Right ventricle myocardium superior (tissue), 1 donor: ENCODE results near the gene RAB4B. TPM values are rescaled to one million over a fixed set of nuclear protein-coding genes. Genes with fewer than 3 reads are reported as not detected.
"Not testable (repeated sequence)": the region's sequence is repeated elsewhere in the genome, so short reads cannot be mapped to it uniquely, and the experiment has no call there.

Experiments used
- ATAC-seq: fragments of 200-7000 bp; cut with Tn5 transposase; one replicate; pipeline ENCODE4 v1.9.1; 2020; ENCODE audit warnings: mild to moderate bottlenecking; ENCODE audit not compliant: poor library complexity
- DNase-seq: peaks from one replicate; pipeline ENCODE4 v3.0.0-alpha.2; 2020
- intact Hi-C: fragments of 100-400 bp; cut with DNase I; formaldehyde crosslinking; loops from one replicate; pipeline ENCODE4 v1.11.2; 2022
- long read RNA-seq: library from polyadenylated mRNA; unstranded; transcript quantifications from one replicate; pipeline ENCODE4 v2.0.0, GENCODE V29; 2021
- total RNA-seq: library from RNA; stranded (reverse); fragmentation: NEBNext Ultra II Directional; extraction: Animal tissue kit (Norgen Biotek cat#: 25700); gene quantifications from one replicate; pipeline ENCODE4 v1.2.1, GENCODE V29; 2021
- donor health status: DM: no; HTN: yes; CAD: no; lungs with severe emphysema.

Gene RAB4B, protein sequence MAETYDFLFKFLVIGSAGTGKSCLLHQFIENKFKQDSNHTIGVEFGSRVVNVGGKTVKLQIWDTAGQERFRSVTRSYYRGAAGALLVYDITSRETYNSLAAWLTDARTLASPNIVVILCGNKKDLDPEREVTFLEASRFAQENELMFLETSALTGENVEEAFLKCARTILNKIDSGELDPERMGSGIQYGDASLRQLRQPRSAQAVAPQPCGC
- total RNA-seq: 12.6 TPM
- long read RNA-seq, transcript RAB4B-201 (8 exons, 1,133 nt): major isoform, 14 of 21 reads
- long read RNA-seq, partial matches to known transcripts: 5 of 21 reads
- long read RNA-seq, other reads (novel, unspliced or antisense): 1 of 21 reads

GRCh38 chr19:40777937-40778705, at the start of gene RAB4B:
TSS of gene RAB4B (plus strand) at chr19:40778247. CDS start at chr19:40778376, 129 bp downstream.
- ATAC-seq: peak; percentile 96
- peak; percentile 100 for DNase-seq
- intact Hi-C loops: loop anchor here (1.0 kb wide), 1 partner anchor 20 kb away; no protein-coding TSS in a partner anchor

GRCh38 chr19:40730065-40730464, 48.0 kb upstream of the RAB4B start:
- ATAC-seq, DNase-seq, intact Hi-C loops: not testable (repeated sequence)

- intact Hi-C loops, ATAC-seq: not testable (repeated sequence)
- DNase-seq: peak; percentile 4
These were observed 45.7 kb upstream of the RAB4B start for GRCh38 chr19:40732304-40732703.

DNA sequence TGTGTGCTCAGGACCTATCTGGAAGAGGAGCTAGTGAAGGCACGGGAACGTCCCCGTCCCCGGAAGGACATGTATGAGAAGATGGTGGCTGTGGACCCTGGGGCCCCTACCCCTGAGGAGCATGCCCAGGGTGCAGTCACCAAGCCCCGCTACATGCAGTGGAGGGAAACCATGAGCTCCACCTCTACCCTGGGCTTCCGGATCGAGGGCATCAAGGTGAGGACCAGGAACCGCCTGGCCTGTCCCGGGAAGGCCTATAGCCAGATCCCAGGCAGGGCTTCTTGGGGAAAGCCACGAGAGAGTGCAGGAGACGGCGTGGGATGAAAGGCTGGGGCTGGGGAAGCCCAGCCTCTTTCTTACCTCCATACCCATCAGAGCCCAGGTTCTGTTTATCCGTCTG, 44.9 kb upstream of the RAB4B start:
- peak; percentile 20 for DNase-seq
- intact Hi-C loops: no loop called here
- ATAC-seq: no peak

DNA sequence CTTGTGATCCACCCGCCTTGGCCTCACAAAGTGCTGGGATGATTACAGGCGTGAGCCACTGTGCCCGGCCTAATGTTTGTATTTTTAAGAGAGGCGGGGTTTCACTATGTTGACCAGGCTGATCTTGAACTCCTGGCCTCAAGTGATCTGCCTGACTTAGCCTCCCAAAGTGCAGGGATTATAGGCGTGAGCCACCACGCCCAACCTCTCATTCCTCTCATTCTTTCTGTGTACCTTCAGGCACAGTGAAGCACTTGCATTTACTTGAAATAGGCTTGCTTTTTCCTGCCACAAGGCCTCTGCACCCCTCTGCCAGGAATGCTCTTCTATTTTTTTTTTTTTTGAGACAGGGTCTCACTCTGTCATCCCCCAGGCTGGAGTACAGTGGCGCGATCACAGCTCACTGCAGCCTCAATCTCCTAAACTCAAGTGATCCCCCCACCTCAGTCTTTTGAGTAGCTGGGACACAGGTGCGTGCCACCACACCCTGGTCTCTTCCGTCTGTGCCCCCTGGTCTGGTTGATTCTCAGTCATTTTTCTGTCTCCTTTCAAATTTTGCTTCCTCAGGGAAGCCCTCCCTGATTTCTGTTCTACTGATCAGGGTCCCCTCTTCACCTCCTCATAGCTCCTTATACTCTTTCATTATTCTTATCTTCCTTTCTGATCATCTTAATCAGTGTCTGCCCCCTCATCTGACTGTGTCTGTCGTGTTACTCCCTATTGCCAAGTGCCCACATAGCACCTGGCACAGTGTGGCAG, 42.9 kb upstream of the RAB4B start:
- intact Hi-C loops: no loop called here
- ATAC-seq: no peak
- no peak for DNase-seq

DNA sequence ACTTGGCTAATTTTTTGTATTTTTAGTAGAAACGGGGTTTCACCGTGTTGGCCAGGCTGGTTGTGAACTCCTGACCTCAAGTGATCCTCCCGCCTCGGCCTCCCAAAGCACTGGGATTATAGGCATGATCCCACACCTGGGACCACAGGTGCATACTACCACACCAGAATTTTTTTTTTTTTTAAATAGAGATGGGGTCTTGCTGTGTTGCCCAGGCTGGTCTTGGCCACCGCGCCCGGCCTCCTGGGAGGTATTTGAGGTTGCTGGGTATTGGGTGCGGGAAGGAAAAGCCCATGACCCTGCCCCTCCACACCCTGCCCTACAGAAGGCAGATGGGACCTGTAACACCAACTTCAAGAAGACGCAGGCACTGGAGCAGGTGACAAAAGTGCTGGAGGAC, 41.4 kb upstream of the RAB4B start:
- DNase-seq: peak; percentile 19
- intact Hi-C loops: no loop called here
- ATAC-seq: no peak

GRCh38 chr19:40737102-40737644, 40.9 kb upstream of the RAB4B start:
- intact Hi-C loops: no loop called here
- DNase-seq: peak; percentile 63
- ATAC-seq: peak; percentile 45

GRCh38 chr19:40739030-40739839, 38.8 kb upstream of the RAB4B start:
- DNase-seq: peak; percentile 35
- ATAC-seq: no peak
- intact Hi-C loops: no loop called here

DNA sequence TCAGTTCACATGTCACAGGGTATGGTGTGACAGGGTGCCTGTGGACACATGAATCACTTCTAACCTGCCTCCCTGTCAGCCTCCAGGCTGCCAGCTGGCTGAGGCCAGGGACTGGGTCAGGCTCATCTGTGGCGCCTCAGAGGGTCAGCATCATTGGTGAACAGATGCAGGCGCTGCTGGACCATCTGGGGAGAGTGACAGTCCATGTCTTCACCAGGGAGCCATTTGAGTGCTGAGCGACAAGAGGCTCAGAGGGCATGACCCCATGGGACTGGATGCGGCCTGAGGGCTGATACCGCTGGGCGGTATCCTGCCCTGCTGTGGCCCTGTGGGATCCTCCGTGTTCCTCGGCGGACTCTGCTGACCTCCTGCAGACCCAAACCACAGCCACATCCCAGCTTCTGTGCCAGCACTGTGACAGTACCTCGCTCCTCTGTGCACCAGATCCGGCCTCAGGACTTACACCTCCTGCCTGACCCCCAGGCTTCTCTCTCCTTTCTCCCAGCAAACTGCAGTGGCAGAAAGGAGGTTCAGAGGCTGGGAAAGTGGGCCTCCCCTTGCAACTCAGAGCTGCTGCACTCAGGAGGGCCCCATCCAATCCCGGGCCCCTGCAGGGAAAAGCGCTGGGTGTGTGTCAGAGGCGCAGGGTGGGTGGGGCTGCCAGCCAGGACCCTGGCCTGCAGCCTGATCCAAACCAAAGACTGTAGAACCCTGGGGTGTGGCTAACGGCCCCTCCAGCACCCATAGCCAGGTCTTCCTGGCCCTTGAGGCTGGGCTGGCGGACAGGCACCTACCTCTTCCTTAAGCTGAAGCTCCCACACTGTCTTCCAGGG, 38.0 kb upstream of the RAB4B start:
- peak; percentile 14 for ATAC-seq
- DNase-seq: peak; percentile 35
- intact Hi-C loops: no loop called here

- ATAC-seq (peak; percentile 76), DNase-seq (peak; percentile 68)
- intact Hi-C loops: no loop called here
These were observed 37.3 kb upstream of the RAB4B start for GRCh38 chr19:40740747-40741146.

DNA sequence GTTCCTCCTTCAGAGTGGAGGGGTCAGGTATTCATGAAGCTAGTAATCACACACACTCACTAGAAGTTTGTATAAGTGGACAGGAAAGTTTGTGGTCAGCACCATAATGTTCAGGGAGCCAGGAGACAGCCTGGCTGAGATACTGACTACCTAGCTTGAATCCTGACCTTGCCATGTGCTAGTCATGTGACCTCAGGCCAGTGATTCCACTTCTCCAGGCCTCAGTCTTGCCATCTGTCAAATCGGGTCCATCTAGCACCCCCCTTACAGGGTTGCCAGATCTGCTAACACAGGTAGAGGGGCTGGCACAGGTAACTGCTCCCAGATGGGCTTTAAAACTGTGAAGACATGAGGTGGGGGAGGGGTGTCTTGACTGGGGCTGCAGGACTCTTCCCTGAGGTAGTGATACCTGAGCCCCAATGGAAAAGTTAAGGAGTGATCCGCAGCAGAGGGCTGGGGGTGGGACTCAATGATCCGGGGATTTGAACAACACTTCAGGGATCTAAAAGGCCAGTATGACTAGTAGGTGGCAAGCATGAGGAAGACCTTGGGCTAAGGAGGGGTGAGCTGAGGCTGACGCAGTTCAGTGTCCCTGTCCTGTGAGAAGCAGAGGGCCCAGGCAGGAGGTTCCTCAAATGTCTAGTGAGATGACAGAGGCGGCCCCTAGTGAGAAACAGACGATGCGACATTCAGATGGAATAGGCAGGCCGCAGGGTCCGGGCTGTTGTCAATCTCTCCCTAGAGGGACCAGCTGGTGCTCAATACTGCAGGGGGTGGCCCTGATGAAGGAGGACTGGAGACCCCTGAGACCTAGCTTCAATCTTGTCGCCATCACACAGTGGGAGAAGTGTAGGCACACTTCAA, 36.3 kb upstream of the RAB4B start:
- DNase-seq (peak; percentile 35), ATAC-seq (no peak)
- intact Hi-C loops: no loop called here

DNA sequence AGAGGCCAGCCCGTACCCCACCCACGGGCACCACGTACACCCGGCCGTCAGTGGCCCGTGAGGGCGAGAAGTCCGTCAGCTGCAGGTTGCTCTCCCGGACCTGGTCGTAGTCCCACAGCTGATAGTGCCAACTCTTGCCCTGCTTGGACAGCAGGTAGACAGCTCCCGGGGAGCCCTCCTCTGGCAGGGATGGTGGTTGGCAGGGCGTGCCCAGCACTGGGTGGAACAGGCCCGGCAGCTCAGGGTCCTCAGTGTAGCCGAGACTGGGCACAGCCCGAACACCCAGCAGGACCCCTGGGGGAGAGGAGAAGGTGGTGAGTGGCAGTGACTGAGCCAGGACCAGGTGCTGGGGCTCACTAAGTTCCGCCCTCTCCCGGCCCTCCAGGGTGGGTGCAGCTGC, 35.6 kb upstream of the RAB4B start:
- DNase-seq (peak; percentile 42), ATAC-seq (peak; percentile 17)
- intact Hi-C loops: no loop called here

- intact Hi-C loops: no loop called here
- DNase-seq (peak; percentile 17), ATAC-seq (no peak)
These were observed 35.2 kb upstream of the RAB4B start for GRCh38 chr19:40742886-40743285.

- no peak for ATAC-seq
- no peak for DNase-seq
- intact Hi-C loops: no loop called here
These were observed 34.1 kb upstream of the RAB4B start for GRCh38 chr19:40743926-40744325.

- DNase-seq (peak; percentile 47), ATAC-seq (no peak)
- intact Hi-C loops: no loop called here
These were observed 33.3 kb upstream of the RAB4B start for GRCh38 chr19:40744554-40745401.

DNA sequence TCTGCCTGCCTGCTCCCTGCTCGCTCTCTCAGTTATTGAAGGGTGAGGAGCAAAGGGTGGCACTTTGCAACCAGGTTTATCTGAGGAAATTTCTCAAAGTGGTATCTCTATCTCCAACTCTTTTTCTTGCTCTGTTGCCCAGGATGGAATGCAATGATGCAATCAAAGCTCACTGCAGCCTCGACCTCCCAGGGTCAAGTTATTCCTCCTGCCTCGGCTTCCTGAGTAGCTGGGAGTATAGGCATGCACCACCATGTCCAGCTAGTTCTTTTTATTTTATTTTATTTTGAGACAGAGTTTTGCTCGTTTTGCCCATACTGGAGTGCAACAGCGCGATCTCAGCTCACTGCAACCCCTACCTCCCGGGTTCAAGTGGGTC, 32.7 kb upstream of the RAB4B start:
- no peak for ATAC-seq
- DNase-seq: no peak

More for the DNA sequence above, 32.7 kb upstream of the RAB4B start:
- intact Hi-C loops: no loop called here
